Adrenal gland (tissue), 12 donors: ENCODE data around the gene SOX2. TPM values are rescaled to one million over a fixed set of nuclear protein-coding genes. Genes with fewer than 3 reads are reported as not detected.

Experiments used
- DNase-seq, 7 donors: peaks; one replicate each; pipeline ENCODE4 v3.0.0-alpha.2; 2019 to 2020
- H3K27ac ChIP-seq, 5 donors: fragments of 200-600 bp; sonication (generic) in 4 of 5; 1 replicate in 3 of 5; 2 replicates in 2 of 5; pipeline versions ENCODE4 v1.5.1 to v1.8.0; 2016 to 2020; ENCODE audit warnings: mild to moderate bottlenecking in 1 of 5
- H3K27me3 ChIP-seq: fragments of 200-600 bp; 2 replicates; pipeline ENCODE4 v1.8.0; 2021
- H3K36me3 ChIP-seq, 2 donors: fragments of 200-600 bp; replicated peaks in 1 of 2; 1 replicate in 1 of 2; 2 replicates in 1 of 2; pipeline versions ENCODE4 v1.5.1 to v1.8.0; 2018 to 2022
- H3K4me1 ChIP-seq, 2 donors: fragments of 200-600 bp; replicated peaks in 1 of 2; 1 replicate in 1 of 2; 2 replicates in 1 of 2; pipeline versions ENCODE4 v1.5.1 to v1.8.0; 2018 to 2021
- H3K4me3 ChIP-seq, 4 donors: fragments of 200-600 bp; sonication (generic) in 3 of 4; one replicate each; pipeline ENCODE4 v1.5.1; 2016 to 2018
- H3K9me3 ChIP-seq, 3 donors: fragments of 200-600 bp; sonication (generic) in 1 of 3; replicated peaks in 1 of 3; 1 replicate in 2 of 3; 2 replicates in 1 of 3; pipeline versions ENCODE4 v1.5.1 to v1.8.0; 2016 to 2021
- POLR2A ChIP-seq, 2 donors: fragments of 450-650 bp; IDR thresholded peaks; one replicate each; pipeline ENCODE4 v1.6.1; 2017; ENCODE audit warnings: antibody characterized with exemption in 2 of 2, mild to moderate bottlenecking in 2 of 2, moderate library complexity in 1 of 2
- WGBS, 4 donors: extraction: QIAGEN DNeasy Blood & Tissue Kit in 2 of 4; methylation state at CpG; one replicate each; pipeline versions ENCODE4 v1.1.5 to v1.1.7; 2013 to 2017; 5-methylcytosine and 5-hydroxymethylcytosine counted together
- intact Hi-C, 2 donors: fragments of 100-400 bp; cut with DNase I; formaldehyde crosslinking; loops; one replicate each; pipeline versions ENCODE4 v1.14.1 to v1.15.0; 2022 to 2023
- polyA plus RNA-seq, 3 donors: library from polyadenylated mRNA; stranded (reverse); fragments of 200-250 nt in 2 of 3; fragments of 350-450 nt in 1 of 3; fragmentation: Illumina TruSeq in 1 of 3; extraction: RNeasy Lipid Tissue Mini Kit (QIAGEN cat#74804) in 1 of 3; gene quantifications; one replicate each; pipeline ENCODE4 v1.2.3, GENCODE V29; 2013 to 2014
- total RNA-seq, 9 donors: library from RNA; depleted of rRNA in 4 of 9; stranded (reverse); fragments of >200 nt in 4 of 9; fragments of 120-200 nt in 1 of 9; fragmentation: NEBNext Ultra II Directional in 1 of 9; extraction: Animal tissue kit (Norgen Biotek cat#: 25700) in 1 of 9; gene quantifications; one replicate each; pipeline versions ENCODE4 v1.1.0 to v1.2.4, GENCODE V29; 2013 to 2023
- TF ChIP-seq, protein P1 (sequence below), 6 experiments: fragments of 450-650 bp in 4 of 6; fragments of 200-600 bp in 2 of 6; sonication (generic) in 1 of 6; IDR thresholded peaks; 1 replicate in 5 of 6; 2 replicates in 1 of 6; pipeline versions ENCODE4 v1.5.1 to v1.8.0; 2016 to 2021; ENCODE audit warnings: antibody characterized with exemption in 6 of 6, mild to moderate bottlenecking in 2 of 6, moderate library complexity in 1 of 6
- donor health status: healthy with polysubstance abuse.
- donor health status: Bipolar disorder and iron deficiency.
- donor health status: DM: yes; HTN: yes; CAD: no.
- donor health status: DM: no; HTN: no; CAD: no.
- donor health status: DM: no; HTN: no; CAD: no.
- donor health status: DM: yes; HTN: yes; CAD: no.

The SOX2 gene
- total and polyA plus RNA-seq, 12 donors = 0.18 to 1.2 (median 0.54) TPM; not detected in 3

DNA sequence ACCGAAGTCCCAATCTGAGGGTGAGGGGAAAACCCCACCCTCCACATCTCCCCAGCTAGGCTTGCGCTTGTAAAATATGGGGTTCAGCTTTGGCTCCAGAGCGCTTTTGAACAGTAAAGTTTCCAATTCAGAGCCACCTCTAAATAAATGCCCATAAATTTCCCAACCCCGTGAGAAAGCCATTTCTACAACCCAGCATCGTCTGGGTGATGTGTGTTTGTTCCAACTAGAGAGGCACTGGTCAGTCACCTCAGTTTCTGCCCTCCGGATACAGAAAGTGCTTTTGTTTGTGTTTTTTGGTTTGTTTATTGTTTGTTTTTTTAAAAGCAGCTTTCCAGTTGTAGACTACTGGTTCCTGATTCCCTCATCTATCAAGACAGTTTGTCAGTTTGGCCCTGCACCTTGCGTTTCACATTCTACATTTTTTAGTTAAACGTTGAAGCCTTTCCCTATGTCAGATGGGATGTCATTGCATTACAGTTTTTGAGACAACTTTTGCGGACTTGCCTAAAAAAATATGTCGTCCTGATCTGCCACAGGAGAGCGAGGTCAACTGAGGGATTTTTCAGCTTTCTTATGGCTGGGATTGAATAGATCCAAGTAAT is 15.0 kb upstream of the SOX2 start:
- peaks cover 13 to 18% of the 10 kb centered on the region in 2 donors for H3K4me1 ChIP-seq
- intact Hi-C loops = loop anchor here in 1 of 2 donors (10.0 kb wide), 1 partner anchor 372 kb away; no protein-coding TSS in a partner anchor
- H3K4me3 ChIP-seq = peak overlapping the region in 1 of 4 donors; percentile 44
- WGBS, 4 donors = 21 to 34% (median 26%) methylated on average over 11 of the region's 11 CpGs
- peaks cover 53% of the 10 kb centered on the region for H3K27me3 ChIP-seq
- H3K27ac ChIP-seq = no peak overlapping the region
- no peak for DNase-seq
- no peaks in the 10 kb centered on the region for H3K9me3 ChIP-seq
- H3K36me3 ChIP-seq = no peaks in the 10 kb centered on the region
- TF ChIP-seq, protein P1, sequence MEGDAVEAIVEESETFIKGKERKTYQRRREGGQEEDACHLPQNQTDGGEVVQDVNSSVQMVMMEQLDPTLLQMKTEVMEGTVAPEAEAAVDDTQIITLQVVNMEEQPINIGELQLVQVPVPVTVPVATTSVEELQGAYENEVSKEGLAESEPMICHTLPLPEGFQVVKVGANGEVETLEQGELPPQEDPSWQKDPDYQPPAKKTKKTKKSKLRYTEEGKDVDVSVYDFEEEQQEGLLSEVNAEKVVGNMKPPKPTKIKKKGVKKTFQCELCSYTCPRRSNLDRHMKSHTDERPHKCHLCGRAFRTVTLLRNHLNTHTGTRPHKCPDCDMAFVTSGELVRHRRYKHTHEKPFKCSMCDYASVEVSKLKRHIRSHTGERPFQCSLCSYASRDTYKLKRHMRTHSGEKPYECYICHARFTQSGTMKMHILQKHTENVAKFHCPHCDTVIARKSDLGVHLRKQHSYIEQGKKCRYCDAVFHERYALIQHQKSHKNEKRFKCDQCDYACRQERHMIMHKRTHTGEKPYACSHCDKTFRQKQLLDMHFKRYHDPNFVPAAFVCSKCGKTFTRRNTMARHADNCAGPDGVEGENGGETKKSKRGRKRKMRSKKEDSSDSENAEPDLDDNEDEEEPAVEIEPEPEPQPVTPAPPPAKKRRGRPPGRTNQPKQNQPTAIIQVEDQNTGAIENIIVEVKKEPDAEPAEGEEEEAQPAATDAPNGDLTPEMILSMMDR (IDR thresholded peaks at IDR 0.05) = no peak
- TF ChIP-seq POLR2A (IDR thresholded peaks at IDR 0.05) = no peak

DNA sequence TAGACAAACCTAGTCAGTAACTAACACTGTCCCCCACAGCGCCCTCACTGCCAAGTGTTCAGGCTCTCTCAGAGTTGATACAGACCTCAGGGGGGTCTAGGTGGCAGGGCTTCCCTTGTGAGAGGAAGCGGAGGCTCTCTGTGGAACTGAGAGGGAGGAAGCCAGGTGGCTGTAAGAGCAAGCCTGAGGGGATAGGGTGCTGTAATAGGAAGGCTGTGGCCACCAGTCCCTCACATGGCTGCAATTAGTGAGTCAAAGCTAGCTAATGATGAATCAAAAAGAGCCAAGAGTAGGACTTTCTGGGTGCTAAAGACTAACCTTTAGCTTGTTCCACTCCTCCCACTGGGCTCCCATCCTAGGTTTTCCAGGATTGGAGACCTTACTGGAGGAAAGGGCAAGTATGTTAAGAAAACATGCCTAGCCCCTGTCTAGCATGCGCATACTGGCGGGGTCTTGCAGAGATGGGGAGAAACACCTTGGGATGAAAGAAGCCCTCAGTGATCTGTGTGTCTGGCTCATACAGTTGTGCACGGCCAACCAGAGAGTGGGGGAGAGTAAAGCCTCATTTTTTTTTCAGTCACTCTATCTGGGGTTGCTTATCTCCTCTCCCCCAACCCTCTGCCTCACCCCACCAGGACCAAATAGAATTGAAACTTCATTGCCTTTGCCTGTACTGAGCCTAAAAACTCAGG is 13.3 kb upstream of the SOX2 start:
- WGBS, 4 donors = 59 to 64% (median 61%) methylated on average over 3 to 5 of the region's 5 CpGs
- intact Hi-C loops = loop anchor here in 1 of 2 donors (10.0 kb wide), 1 partner anchor 374 kb away; no protein-coding TSS in a partner anchor
- TF ChIP-seq, protein P1 (IDR thresholded peaks at IDR 0.05) = no peak
- TF ChIP-seq POLR2A (IDR thresholded peaks at IDR 0.05) = no peak

GRCh38 chr3:181699171-181699903 is 12.4 kb upstream of the SOX2 start:
- WGBS, 4 donors = 28 to 35% (median 30%) methylated on average over 14 of the region's 14 CpGs
- Histone ChIP-seq H3K9me3 (no peaks in the 10 kb centered on the region), H3K27ac (no peak overlapping the region), H3K4me1 (peaks cover 13 to 22% of the 10 kb centered on the region in 2 donors), H3K4me3 (no peak overlapping the region), H3K36me3 (no peaks in the 10 kb centered on the region), H3K27me3 (peaks cover 76% of the 10 kb centered on the region)
- intact Hi-C loops = loop anchor here in 1 of 2 donors (10.0 kb wide), 1 partner anchor 375 kb away; no protein-coding TSS in a partner anchor
- DNase-seq = no peak
- TF ChIP-seq, protein P1 (IDR thresholded peaks at IDR 0.05) = no peak
- TF ChIP-seq POLR2A (IDR thresholded peaks at IDR 0.05) = no peak

More for the DNA sequence above, 13.3 kb upstream of the SOX2 start:
- Histone ChIP-seq H3K27ac (no peak overlapping the region), H3K4me1 (peaks cover 13 to 22% of the 10 kb centered on the region in 2 donors), H3K27me3 (peaks cover 67% of the 10 kb centered on the region), H3K4me3 (no peak overlapping the region), H3K9me3 (no peaks in the 10 kb centered on the region), H3K36me3 (no peaks in the 10 kb centered on the region)
- no peak for DNase-seq
